NCI-H2081 treated with DMSO at 0.1 percent for 48 hours (cell line): ENCODE results near the gene TOMM20.
"Not testable (repeated sequence)": the region's sequence is repeated elsewhere in the genome, so short reads cannot be mapped to it uniquely, and the experiment has no call there.

Source experiments
- DNase-seq: peaks from one replicate; lab custom pipeline; 2025; lab: John Stamatoyannopoulos, UW

The TOMM20 gene

DNA sequence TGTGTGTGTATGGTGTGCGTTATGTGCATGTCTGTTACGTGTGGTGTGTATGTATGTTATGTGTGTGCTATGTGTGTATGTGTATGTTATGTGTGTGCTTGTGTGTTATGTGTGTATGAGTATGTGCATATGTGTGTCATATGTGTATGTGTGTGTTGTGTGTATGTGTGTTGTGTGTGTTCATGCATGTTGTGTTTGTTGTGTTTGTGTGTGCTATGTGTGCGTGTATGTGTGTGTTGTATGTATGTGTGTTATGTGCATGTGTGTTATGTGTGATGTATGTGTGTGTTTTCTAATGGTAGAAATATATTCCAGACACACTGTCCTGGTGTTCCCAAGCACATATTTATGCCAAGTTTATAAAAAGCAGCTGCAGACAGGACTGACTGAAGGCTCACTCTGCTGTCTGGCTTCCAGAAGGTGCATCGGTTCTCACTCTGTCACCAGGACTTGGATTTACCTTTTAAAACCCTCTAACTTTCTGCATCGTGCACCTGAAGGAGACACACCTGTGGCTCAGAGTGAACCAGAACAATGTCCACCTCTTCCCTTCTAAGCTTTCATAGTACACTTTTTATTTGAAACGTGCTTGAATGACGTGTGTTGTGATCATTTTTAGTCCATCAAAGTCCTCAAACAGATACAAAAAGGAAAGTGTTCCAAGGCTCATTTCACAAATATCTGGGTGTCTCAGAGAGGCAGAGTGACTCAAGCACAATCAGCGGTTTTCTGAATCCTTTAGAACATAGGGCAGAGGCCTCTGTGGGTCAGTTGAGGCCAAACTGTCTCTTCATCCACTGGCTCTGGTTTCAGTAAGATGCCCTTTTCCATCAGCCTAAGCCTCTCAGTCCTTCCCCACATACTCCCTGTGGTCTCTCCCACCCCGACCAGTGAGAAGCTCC, 49.9 kb downstream of the TOMM20 start:
- DNase-seq = no peak

- no peak for DNase-seq
These were observed 50.8 kb downstream of the TOMM20 start for GRCh38 chr1:235077571-235078479.

GRCh38 chr1:235077163-235077540, 51.5 kb downstream of the TOMM20 start:
- no peak for DNase-seq

GRCh38 chr1:235076504-235077162, 52.0 kb downstream of the TOMM20 start:
- DNase-seq = no peak

DNA sequence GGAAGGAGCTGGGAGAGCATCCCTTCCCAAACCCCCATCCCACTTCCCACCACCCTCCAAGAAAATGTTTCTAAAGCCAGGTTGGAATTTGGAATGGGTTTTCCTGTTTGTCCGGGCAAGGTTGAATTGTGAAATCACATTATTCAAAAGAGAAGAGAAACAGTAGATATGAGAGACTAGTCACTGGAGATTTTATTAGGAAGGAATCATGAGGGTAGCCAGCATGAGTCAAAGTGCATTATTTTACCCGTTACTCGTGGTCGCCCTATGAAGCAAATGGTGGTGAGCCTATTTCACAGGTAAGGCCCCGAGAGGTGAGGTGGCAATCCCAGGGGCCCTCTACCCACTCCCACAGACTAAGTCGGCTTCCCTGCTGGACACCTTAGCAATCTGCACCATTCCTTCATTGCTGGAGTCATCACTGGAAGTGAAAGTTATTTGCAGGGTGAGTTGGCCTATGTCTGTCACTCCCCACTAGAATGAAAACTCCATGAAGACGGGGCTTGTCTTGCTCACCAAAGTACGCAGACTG, 52.8 kb downstream of the TOMM20 start:
- DNase-seq = no peak

- peak; percentile 18 for DNase-seq
These were observed 53.4 kb downstream of the TOMM20 start for GRCh38 chr1:235075048-235075776.

GRCh38 chr1:235074523-235075047, 54.1 kb downstream of the TOMM20 start:
- no peak for DNase-seq

DNA sequence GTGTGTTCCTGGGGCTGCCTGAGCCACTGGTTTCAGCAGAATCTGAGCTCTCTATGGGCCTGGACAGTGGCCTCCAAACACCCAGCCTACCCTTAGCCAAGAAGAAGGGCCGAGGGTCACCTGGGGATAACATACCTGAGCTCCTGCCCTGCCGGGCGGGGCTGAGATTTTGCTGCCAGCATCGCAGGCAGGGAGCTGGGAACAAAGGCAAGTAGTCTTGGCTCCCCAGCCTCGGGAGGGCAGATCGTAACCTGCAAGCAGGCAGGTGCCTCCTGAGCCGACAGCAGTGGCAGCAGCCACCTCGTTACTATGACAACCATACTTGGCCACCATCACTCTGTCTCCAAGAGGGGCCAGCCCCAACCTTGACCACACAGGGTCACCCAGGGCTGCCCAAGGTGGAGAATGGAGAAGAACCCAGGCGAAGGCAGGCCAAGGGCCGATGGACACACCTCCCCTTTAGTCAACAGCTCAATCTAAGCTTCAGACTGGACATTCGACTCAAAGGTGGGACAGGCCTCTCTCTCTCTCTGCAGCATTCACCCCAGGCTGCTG, 54.6 kb downstream of the TOMM20 start:
- DNase-seq = no peak

GRCh38 chr1:235073331-235073967, 55.2 kb downstream of the TOMM20 start:
- no peak for DNase-seq

DNA sequence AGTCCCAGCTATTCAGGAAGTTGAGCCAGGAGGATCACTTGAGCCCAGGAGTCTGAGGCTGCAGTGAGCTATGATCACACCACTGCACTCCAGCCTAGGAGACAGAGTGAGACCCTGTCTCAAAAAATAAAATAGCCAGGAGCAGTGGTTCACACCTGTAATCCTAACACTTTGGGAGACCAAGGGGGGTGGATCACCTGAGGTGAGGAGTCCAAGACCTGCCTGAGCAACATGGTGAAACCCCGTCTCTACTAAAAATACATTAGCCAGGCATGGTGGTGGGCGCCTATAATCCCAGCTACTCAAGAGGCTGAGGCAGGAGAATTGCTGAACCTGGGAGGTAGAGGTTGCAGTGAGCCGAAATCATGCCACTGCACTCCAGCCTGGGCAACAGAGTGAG, 56.1 kb downstream of the TOMM20 start:
- not testable (repeated sequence) for DNase-seq

GRCh38 chr1:235072096-235072495, 56.5 kb downstream of the TOMM20 start:
- no peak for DNase-seq

DNA sequence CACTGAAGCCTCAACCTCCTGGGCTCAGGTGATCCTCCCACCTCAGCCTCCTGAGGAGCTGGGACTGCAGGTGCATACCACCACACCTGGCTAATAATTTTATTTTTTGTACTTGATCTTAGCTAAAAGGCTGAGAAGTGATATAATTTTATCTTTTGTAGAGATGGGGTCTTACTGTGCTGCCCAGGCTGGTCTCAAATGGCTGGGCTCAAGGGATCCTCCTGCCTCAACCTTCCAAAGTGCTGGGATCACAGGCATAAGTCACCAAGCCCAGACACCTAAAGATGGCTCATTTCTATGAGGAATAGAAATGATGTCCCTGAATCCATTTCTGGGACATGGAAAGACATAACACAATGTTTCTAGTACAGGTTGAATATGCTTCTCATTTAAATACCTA, 57.8 kb downstream of the TOMM20 start:
- no peak for DNase-seq

GRCh38 chr1:235069577-235070563, 58.8 kb downstream of the TOMM20 start:
- DNase-seq = peak; percentile 59

- no peak for DNase-seq
These were observed 59.5 kb downstream of the TOMM20 start for GRCh38 chr1:235069176-235069575.

DNA sequence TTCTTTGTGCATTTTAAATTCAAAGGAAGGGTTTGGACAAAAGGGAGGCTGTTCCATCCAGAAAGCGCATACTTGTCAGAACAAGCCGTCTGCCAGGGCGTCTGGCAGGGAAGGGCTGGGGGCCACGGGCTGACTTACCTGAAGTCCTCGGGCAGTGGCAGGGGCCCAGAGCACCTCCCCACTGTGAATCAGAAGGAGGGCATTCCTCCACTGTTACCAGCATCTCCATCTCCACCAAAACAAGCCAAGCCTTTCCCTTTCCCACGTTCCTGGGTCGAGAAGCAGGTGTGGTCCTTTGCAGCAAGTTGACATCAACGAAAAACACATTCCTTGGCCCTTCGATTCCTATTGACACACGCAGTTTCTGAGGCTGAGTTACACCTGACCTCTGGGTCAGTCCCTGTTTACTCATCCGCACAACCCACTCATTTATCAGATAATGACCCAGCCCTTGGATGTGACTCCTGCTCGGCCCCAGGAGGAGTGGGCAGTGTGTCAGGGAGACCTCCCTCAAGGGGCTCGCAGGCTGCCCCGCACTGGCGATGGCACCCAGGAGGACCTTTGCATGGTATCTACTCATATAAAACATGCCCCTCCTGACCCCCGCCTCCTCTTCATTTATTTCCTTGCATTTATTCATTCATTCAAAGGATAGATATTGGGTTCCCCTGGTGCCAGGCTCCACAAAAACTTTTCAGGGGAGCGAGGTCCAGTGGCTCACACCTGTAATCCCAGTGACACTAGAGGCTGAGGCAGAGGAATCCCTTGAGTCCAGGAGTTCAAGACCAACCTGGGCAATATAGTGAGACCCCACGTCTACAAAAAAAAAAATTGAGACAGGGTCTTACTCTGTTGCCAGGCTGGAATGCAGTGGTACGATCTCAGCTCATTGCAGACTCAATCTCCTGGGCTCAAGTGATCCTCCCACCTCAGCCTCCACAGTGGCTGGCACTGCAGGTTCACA, 60.2 kb downstream of the TOMM20 start:
- no peak for DNase-seq

GRCh38 chr1:235067396-235068157, 61.1 kb downstream of the TOMM20 start:
- DNase-seq = no peak
